ENCODE measurements around the gene ZNF581. TPM values are rescaled to one million over a fixed set of nuclear protein-coding genes. Genes with fewer than 3 reads are reported as not detected.

ZNF581 gene
- polyA plus RNA-seq, 1 experiment, result 31.3 TPM

DNA sequence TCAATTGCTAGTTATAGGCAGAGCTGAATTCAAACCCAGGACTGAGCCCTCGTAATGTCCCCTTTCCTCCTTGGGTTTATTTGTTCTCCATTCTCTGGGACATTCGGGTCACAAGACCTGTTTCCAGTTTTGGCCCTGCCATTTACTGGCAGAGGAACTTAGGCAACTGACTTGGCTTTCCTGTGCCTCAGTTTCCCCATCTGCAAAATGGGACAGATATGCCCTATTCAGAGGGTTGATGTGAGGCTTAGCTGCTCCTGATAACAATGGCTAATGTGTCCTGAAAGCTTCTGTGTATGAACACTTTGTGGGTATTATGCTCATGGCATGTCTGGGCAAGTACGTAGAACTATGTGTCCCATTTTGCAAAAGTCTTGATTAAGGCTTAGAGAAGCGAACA is 42.4 kb upstream of the ZNF581 start:
- CTCF ChIA-PET, result interaction anchor here (0.7 kb wide), 1 partner anchor 17 kb away, joined by 3 read pairs; no protein-coding TSS in a partner anchor
- DNase-seq (ENCODE audit: low read depth), result no peak
- TF ChIP-seq, protein P1, sequence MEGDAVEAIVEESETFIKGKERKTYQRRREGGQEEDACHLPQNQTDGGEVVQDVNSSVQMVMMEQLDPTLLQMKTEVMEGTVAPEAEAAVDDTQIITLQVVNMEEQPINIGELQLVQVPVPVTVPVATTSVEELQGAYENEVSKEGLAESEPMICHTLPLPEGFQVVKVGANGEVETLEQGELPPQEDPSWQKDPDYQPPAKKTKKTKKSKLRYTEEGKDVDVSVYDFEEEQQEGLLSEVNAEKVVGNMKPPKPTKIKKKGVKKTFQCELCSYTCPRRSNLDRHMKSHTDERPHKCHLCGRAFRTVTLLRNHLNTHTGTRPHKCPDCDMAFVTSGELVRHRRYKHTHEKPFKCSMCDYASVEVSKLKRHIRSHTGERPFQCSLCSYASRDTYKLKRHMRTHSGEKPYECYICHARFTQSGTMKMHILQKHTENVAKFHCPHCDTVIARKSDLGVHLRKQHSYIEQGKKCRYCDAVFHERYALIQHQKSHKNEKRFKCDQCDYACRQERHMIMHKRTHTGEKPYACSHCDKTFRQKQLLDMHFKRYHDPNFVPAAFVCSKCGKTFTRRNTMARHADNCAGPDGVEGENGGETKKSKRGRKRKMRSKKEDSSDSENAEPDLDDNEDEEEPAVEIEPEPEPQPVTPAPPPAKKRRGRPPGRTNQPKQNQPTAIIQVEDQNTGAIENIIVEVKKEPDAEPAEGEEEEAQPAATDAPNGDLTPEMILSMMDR (IDR thresholded peaks at IDR 0.05; ENCODE audit: insufficient read depth, low read depth, low read length), result no peak
- no peaks in the 10 kb centered on the region for H3K27me3 ChIP-seq (ENCODE audit: control insufficient read depth, insufficient read depth, low read length)
- peak overlapping the region; percentile 88 for H3K4me3 ChIP-seq (ENCODE audit: low read depth, low read length)
- peaks cover 5% of the 10 kb centered on the region for H3K36me3 ChIP-seq (ENCODE audit: control insufficient read depth, insufficient read depth, low read length)
- POLR2A ChIA-PET, result no interaction called here

DNA sequence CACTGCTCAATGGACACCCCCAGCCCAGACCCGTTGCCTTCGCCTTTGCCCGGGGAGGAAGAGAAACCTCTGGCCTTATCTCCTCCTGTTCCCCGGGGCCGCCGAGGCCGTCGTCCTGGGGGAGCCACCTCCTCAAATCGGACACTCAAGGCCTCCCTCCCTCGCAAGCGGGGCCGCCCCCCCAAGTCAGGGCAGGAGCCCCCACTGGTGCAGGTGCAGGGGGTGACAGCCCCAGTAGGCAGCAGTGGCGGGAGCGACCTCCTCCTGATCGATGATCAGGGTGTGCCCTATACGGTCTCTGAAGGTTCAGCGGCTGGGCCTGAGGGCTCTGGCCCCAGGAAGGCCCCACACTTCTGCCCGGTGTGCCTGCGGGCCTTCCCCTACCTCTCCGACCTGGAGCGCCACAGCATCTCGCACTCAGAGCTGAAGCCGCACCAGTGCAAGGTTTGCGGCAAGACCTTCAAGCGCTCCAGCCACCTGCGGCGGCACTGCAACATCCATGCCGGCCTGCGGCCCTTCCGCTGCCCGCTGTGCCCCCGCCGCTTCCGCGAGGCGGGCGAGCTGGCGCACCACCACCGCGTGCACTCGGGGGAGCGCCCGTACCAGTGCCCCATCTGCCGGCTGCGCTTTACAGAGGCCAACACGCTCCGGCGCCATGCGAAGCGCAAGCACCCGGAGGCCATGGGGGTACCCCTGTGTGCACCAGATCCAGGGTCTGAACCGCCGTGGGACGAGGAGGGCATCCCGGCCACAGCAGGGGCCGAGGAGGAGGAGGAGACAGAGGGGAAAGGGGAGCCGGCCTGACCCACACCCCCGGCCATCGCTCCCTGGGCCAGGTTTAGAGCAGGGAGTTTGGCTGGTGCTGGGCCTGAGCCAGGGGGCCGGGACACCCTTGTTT is 41.1 kb upstream of the ZNF581 start:
- no peaks in the 10 kb centered on the region for H3K27me3 ChIP-seq (ENCODE audit: control insufficient read depth, insufficient read depth, low read length)
- CTCF ChIA-PET, result no interaction called here
- TF ChIP-seq, protein P1 (IDR thresholded peaks at IDR 0.05; ENCODE audit: insufficient read depth, low read depth, low read length), result no peak

DNA sequence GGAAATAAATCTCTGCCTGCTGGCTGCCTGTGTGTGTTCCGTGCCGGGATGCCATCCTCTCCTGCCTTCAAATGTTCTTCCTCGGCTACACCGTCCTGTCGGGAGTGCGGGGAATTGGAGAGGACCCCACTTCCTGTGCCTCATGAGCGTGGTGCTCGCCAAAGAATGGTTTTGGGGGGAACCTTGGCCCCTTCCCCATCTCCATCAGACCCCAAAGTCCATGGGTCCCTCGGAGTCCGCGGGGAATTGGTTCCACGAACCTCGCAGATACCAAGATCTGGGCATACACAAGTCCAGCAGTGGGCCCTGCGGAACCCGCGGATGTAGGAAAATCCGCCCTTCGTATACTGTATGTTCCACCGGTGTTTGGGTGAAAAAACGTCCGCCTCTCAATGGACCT is 40.3 kb upstream of the ZNF581 start:
- DNase-seq (ENCODE audit: low read depth), result no peak
- POLR2A ChIA-PET, result no interaction called here
- TF ChIP-seq, protein P1 (IDR thresholded peaks at IDR 0.05; ENCODE audit: insufficient read depth, low read depth, low read length), result no peak

More for the DNA sequence above, 41.1 kb upstream of the ZNF581 start:
- POLR2A ChIA-PET, result no interaction called here
- no peak for DNase-seq (ENCODE audit: low read depth)
- H3K4me3 ChIP-seq (ENCODE audit: low read depth, low read length), result no peak overlapping the region
- H3K36me3 ChIP-seq (ENCODE audit: control insufficient read depth, insufficient read depth, low read length), result peaks cover 1% of the 10 kb centered on the region

DNA sequence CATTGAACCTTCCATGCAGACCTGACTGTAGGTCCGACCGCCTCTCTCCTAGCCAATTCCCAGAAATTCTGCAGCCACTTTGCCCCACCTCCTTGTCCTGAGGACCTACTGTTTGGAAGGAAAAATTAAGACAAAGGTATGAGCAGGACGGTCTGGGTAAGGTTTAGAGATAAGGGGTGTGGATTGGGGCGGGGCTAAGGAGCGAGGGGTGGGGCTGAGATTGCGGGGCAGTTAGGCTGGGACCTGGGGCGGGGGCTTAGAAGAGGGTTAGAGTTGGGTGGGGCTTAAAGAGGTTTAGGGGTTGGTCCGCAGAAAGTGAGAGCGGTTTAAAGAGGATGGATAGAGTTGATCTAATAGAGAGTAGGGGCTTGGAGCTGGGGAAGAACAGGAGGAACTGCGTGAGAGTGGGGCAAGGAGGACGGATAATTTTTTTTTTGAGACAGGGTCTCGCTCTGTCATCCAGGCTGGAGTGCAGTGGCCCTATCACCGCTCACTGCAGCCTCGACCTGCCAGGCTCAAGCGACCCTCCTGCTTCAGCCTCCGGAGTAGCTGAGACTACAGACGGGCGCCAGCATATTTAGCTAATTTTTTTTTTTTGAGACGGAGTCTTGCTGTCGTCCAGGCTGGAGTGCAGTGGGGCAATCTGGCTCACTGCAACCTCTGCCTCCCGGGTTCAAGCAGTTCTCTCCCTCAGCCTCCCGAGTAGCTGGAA is 39.7 kb upstream of the ZNF581 start:
- DNase-seq (ENCODE audit: low read depth), result no peak
- CTCF ChIA-PET, result interaction anchor here (1.1 to 1.4 kb wide), 2 partner anchors 87 to 99 kb away, joined by 4 to 8 read pairs; no protein-coding TSS in a partner anchor
- H3K36me3 ChIP-seq (ENCODE audit: control insufficient read depth, insufficient read depth, low read length), result peaks cover 4% of the 10 kb centered on the region; the same call in 1 of the 2 replicates
- no peaks in the 10 kb centered on the region for H3K27me3 ChIP-seq (ENCODE audit: control insufficient read depth, insufficient read depth, low read length)
- POLR2A ChIA-PET, result no interaction called here
- TF ChIP-seq, protein P1 (IDR thresholded peaks at IDR 0.05; ENCODE audit: insufficient read depth, low read depth, low read length), result no peak
- no peak overlapping the region for H3K4me3 ChIP-seq (ENCODE audit: low read depth, low read length)

More for the DNA sequence above, 40.3 kb upstream of the ZNF581 start:
- Histone ChIP-seq H3K4me3 (ENCODE audit: low read depth, low read length) (no peak overlapping the region), H3K36me3 (ENCODE audit: control insufficient read depth, insufficient read depth, low read length) (peaks cover 4% of the 10 kb centered on the region; the same call in 1 of the 2 replicates), H3K27me3 (ENCODE audit: control insufficient read depth, insufficient read depth, low read length) (no peaks in the 10 kb centered on the region)
- CTCF ChIA-PET, result interaction anchor here (1.4 kb wide), 1 partner anchor 86 kb away, joined by 4 read pairs; no protein-coding TSS in a partner anchor

DNA sequence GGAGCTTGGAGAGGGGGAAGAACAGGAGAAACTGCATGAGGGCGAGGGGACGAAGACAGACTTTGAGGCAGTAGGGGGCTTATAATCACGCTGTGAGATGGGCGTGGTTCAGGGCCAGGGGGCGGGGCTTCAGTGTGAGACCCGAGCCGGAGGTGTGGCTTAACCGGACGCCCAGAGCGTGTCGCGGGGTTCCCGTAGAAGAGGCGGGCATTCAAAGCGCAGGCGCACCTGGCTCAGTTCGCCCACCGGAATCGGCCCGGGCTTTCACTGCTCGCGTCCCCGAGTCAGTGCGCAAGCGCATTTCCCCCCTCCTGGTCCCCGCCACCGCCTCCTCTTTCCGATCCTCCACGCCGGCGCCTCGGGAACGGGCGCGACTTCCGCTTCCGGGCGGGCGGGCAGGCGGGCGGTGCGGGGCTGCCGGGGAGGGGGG is 38.2 kb upstream of the ZNF581 start:
- Histone ChIP-seq H3K4me3 (ENCODE audit: low read depth, low read length) (peak overlapping the region; percentile 90), H3K27me3 (ENCODE audit: control insufficient read depth, insufficient read depth, low read length) (no peaks in the 10 kb centered on the region), H3K36me3 (ENCODE audit: control insufficient read depth, insufficient read depth, low read length) (peaks cover 4% of the 10 kb centered on the region; the same call in 1 of the 2 replicates)
- CTCF ChIA-PET, result interaction anchor here (0.9 to 2.4 kb wide), 19 partner anchors 14 to 464 kb away, joined by 3 to 40 read pairs (median 8); partner anchors contain the start of gene ZNF784
- TF ChIP-seq, protein P1 (IDR thresholded peaks at IDR 0.05; ENCODE audit: insufficient read depth, low read depth, low read length), result no peak
- POLR2A ChIA-PET, result no interaction called here
- peak; percentile 83 for DNase-seq (ENCODE audit: low read depth)
